Panc1 (cell line): ENCODE results near the gene DLGAP3. TPM values are rescaled to one million over a fixed set of nuclear protein-coding genes. Genes with fewer than 3 reads are reported as not detected.

Experiments
- ATAC-seq: fragments of 200-7000 bp; cut with Tn5 transposase; 2 replicates; pipeline ENCODE4 v1.9.1; 2020; ENCODE audit warnings: mild to moderate bottlenecking, moderate library complexity
- BruUV-seq: library from RNA; stranded (reverse); fragments of 400-500 nt; replicated peaks from 2 replicates; lab custom pipeline; 2021; lab: Mats Ljungman, UMichigan
- CTCF ChIA-PET: fragments of 300-600 bp; sonication (Branson Sonifier 250); formaldehyde crosslinking; loops from one replicate; lab custom pipeline; 2022; ENCODE audit warnings: antibody characterized with exemption; lab: Charles Lee
- POLR2A ChIA-PET: fragments of 300-600 bp; sonication (Branson Sonifier 250); formaldehyde crosslinking; loops from one replicate; lab custom pipeline; 2022; ENCODE audit warnings: antibody characterized with exemption; lab: Charles Lee
- DNase-seq: peaks from one replicate; pipeline ENCODE4 v3.0.0-alpha.2; 2010; ENCODE audit warnings: low read depth, low spot score
- H3K27ac ChIP-seq: 2 replicates; pipeline ENCODE4 v1.5.1; 2011; ENCODE audit warnings: mild to moderate bottlenecking, low read length, inconsistent platforms
- H3K27me3 ChIP-seq: fragments of 200-500 bp; sonication (Bioruptor generic); 2 replicates; pipeline ENCODE4 v1.6.0; 2014; ENCODE audit warnings: low read length, inconsistent platforms; ENCODE audit not compliant: control insufficient read depth, insufficient read depth
- H3K36me3 ChIP-seq: fragments of 200-500 bp; sonication (Bioruptor generic); 2 replicates; pipeline ENCODE4 v1.5.1; 2014; ENCODE audit warnings: inconsistent platforms, mild to moderate bottlenecking, low read length, moderate library complexity; ENCODE audit not compliant: control insufficient read depth, insufficient read depth
- H3K4me1 ChIP-seq: 2 replicates; pipeline ENCODE4 v1.5.1; 2011; ENCODE audit warnings: inconsistent platforms, mild to moderate bottlenecking, low read length, moderate library complexity; ENCODE audit not compliant: control insufficient read depth, insufficient read depth
- H3K4me3 ChIP-seq, 2 experiments: 2 replicates each; pipeline ENCODE4 v1.5.1; 2011 to 2012; ENCODE audit warnings: low read depth in 2 of 2, low read length in 2 of 2, mild to moderate bottlenecking in 2 of 2, inconsistent platforms in 1 of 2, moderate library complexity in 1 of 2
- H3K9me3 ChIP-seq: fragments of 200-500 bp; sonication (Bioruptor generic); 2 replicates; pipeline ENCODE4 v1.5.1; 2014; ENCODE audit warnings: low read depth, mild to moderate bottlenecking, inconsistent platforms, low read length, moderate library complexity; ENCODE audit not compliant: control insufficient read depth, insufficient read depth
- POLR2AphosphoS5 ChIP-seq: IDR thresholded peaks from 2 replicates; pipeline ENCODE4 v1.6.1; 2012; ENCODE audit warnings: mild to moderate bottlenecking, low read depth, low read length, moderate library complexity
- SIN3A ChIP-seq: IDR thresholded peaks from 2 replicates; pipeline ENCODE4 v1.6.1; 2012; ENCODE audit warnings: low read depth, mild to moderate bottlenecking, low read length, moderate library complexity, borderline replicate concordance; ENCODE audit not compliant: insufficient read depth
- TCF7L2 ChIP-seq: IDR thresholded peaks from 2 replicates; pipeline ENCODE4 v1.6.1; 2011; ENCODE audit warnings: mild to moderate bottlenecking, low read depth, low read length, inconsistent platforms
- in situ Hi-C: cut with HindIII; loops from 2 replicates; pipeline ENCODE4 v1.10.0; 2016; ENCODE audit warnings: low sequenced_read_pairs, low pct_unique_long_range_greater_than_20kb
- intact Hi-C: fragments of 100-400 bp; cut with micrococcal nuclease; formaldehyde crosslinking; loops from one replicate; pipeline ENCODE4 v1.10.0; 2022; ENCODE audit not compliant: unreplicated experiment
- total RNA-seq: library from RNA; stranded (reverse); gene quantifications from one replicate; pipeline ENCODE4 v1.2.1, GENCODE V29; 2021; ENCODE audit not compliant: unreplicated experiment
- TF ChIP-seq, protein P1 (sequence below): fragments of 450-650 bp; IDR thresholded peaks from 2 replicates; pipeline ENCODE4 v1.5.1; 2017; ENCODE audit warnings: mild to moderate bottlenecking
- TF ChIP-seq, protein P2 (sequence below), 2 experiments: IDR thresholded peaks; 2 replicates each; pipeline ENCODE4 v1.6.1; 2011 to 2012; ENCODE audit warnings: low read depth in 2 of 2, control low read depth in 1 of 2, low read length in 1 of 2, mild to moderate bottlenecking in 1 of 2, moderate library complexity in 1 of 2; ENCODE audit not compliant: insufficient read depth in 1 of 2

DLGAP3 gene
- total RNA-seq, 1 experiment from 2014 or later: 0.87 TPM

- no TSS peak for BruUV-seq
- in situ Hi-C loops: no loop called here
- no peaks in the 10 kb centered on the region for H3K4me1 ChIP-seq
- no peak for DNase-seq
- H3K27ac ChIP-seq: no peak overlapping the region
- H3K27me3 ChIP-seq: no peaks in the 10 kb centered on the region
- no peak overlapping the region for H3K4me3 ChIP-seq
- no peaks in the 10 kb centered on the region for H3K36me3 ChIP-seq
- ChIA-PET POLR2A (no interaction called here), CTCF (no interaction called here)
- intact Hi-C loops: no loop called here
- ATAC-seq: no peak
- TF ChIP-seq TCF7L2 (no peak), SIN3A (no peak), POLR2AphosphoS5 (no peak)
- TF ChIP-seq, protein P1, sequence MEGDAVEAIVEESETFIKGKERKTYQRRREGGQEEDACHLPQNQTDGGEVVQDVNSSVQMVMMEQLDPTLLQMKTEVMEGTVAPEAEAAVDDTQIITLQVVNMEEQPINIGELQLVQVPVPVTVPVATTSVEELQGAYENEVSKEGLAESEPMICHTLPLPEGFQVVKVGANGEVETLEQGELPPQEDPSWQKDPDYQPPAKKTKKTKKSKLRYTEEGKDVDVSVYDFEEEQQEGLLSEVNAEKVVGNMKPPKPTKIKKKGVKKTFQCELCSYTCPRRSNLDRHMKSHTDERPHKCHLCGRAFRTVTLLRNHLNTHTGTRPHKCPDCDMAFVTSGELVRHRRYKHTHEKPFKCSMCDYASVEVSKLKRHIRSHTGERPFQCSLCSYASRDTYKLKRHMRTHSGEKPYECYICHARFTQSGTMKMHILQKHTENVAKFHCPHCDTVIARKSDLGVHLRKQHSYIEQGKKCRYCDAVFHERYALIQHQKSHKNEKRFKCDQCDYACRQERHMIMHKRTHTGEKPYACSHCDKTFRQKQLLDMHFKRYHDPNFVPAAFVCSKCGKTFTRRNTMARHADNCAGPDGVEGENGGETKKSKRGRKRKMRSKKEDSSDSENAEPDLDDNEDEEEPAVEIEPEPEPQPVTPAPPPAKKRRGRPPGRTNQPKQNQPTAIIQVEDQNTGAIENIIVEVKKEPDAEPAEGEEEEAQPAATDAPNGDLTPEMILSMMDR: no peak
- TF ChIP-seq, protein P2, sequence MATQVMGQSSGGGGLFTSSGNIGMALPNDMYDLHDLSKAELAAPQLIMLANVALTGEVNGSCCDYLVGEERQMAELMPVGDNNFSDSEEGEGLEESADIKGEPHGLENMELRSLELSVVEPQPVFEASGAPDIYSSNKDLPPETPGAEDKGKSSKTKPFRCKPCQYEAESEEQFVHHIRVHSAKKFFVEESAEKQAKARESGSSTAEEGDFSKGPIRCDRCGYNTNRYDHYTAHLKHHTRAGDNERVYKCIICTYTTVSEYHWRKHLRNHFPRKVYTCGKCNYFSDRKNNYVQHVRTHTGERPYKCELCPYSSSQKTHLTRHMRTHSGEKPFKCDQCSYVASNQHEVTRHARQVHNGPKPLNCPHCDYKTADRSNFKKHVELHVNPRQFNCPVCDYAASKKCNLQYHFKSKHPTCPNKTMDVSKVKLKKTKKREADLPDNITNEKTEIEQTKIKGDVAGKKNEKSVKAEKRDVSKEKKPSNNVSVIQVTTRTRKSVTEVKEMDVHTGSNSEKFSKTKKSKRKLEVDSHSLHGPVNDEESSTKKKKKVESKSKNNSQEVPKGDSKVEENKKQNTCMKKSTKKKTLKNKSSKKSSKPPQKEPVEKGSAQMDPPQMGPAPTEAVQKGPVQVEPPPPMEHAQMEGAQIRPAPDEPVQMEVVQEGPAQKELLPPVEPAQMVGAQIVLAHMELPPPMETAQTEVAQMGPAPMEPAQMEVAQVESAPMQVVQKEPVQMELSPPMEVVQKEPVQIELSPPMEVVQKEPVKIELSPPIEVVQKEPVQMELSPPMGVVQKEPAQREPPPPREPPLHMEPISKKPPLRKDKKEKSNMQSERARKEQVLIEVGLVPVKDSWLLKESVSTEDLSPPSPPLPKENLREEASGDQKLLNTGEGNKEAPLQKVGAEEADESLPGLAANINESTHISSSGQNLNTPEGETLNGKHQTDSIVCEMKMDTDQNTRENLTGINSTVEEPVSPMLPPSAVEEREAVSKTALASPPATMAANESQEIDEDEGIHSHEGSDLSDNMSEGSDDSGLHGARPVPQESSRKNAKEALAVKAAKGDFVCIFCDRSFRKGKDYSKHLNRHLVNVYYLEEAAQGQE (IDR thresholded peaks at IDR 0.05; ENCODE audit: insufficient read depth in 1 of 2, low read depth in 2 of 2, low read length in 1 of 2): no peak
- H3K9me3 ChIP-seq: no peaks in the 10 kb centered on the region
These were observed 45.2 kb upstream of the DLGAP3 start for GRCh38 chr1:34974626-34975025.

- in situ Hi-C loops (no loop called here), intact Hi-C loops (no loop called here)
- Histone ChIP-seq H3K27ac (no peak overlapping the region), H3K4me1 (no peaks in the 10 kb centered on the region), H3K9me3 (peaks cover 7% of the 10 kb centered on the region; the same call in 1 of the 2 replicates), H3K36me3 (no peaks in the 10 kb centered on the region), H3K27me3 (no peaks in the 10 kb centered on the region), H3K4me3 (no peak overlapping the region)
- ATAC-seq (no peak), DNase-seq (no peak)
- ChIA-PET CTCF (no interaction called here), POLR2A (interaction anchor here (0.6 kb wide), 1 partner anchor 38 kb away, joined by 3 read pairs; no protein-coding TSS in a partner anchor)
- no peak for TF ChIP-seq POLR2AphosphoS5
- TF ChIP-seq, protein P2 (IDR thresholded peaks at IDR 0.05; ENCODE audit: insufficient read depth in 1 of 2, low read depth in 2 of 2, low read length in 1 of 2): no peak
- BruUV-seq: no TSS peak
These were observed 43.9 kb upstream of the DLGAP3 start for GRCh38 chr1:34973326-34973725.
